Natural killer cell (primary cell): Measurements from ENCODE around the gene LTB4R. TPM values are rescaled to one million over a fixed set of nuclear protein-coding genes. Genes with fewer than 3 reads are reported as not detected.
A peak's percentile ranks its signal among the peaks of the same experiment; 100 is the strongest.

ENCODE experiments used
- ATAC-seq, 3 donors: fragments of 150-1000 bp in 2 of 3; fragments of 200-7000 bp in 1 of 3; cut with Tn5 transposase; 1 replicate in 1 of 3; 2 replicates in 2 of 3; pipeline ENCODE4 v1.10.0; 2021; ENCODE audit warnings: mild to moderate bottlenecking in 2 of 3, moderate library complexity in 2 of 3
- DNase-seq, 2 donors: peaks; one replicate each; pipeline versions ENCODE4 v3.0.0 to v3.0.0-alpha.2; 2013 to 2021; ENCODE audit warnings: mixed read lengths in 1 of 2
- H3K27ac ChIP-seq: one replicate; pipeline ENCODE4 v1.5.1; 2013; ENCODE audit warnings: mild to moderate bottlenecking, low read length
- H3K27me3 ChIP-seq: one replicate; pipeline ENCODE4 v1.6.1; 2013; ENCODE audit warnings: low read length; ENCODE audit not compliant: control insufficient read depth, insufficient read depth
- H3K36me3 ChIP-seq: one replicate; pipeline ENCODE4 v1.6.1; 2013; ENCODE audit warnings: low read length; ENCODE audit not compliant: control insufficient read depth, insufficient read depth
- H3K4me1 ChIP-seq: one replicate; pipeline ENCODE4 v1.6.1; 2013; ENCODE audit warnings: low read length; ENCODE audit not compliant: control insufficient read depth, insufficient read depth
- H3K4me3 ChIP-seq: one replicate; pipeline ENCODE4 v1.5.1; 2013; ENCODE audit warnings: low read length
- H3K9me3 ChIP-seq: one replicate; pipeline ENCODE4 v1.6.1; 2013; ENCODE audit warnings: low read length; ENCODE audit not compliant: control insufficient read depth, insufficient read depth
- H3K27ac Mint-ChIP-seq, 2 donors: one replicate each; pipeline ENCODE4 v1.8.0; 2022; ENCODE audit warnings: mild to moderate bottlenecking in 2 of 2, mixed read lengths in 2 of 2, moderate library complexity in 1 of 2
- H3K27me3 Mint-ChIP-seq, 2 donors: one replicate each; pipeline ENCODE4 v1.8.0; 2022; ENCODE audit warnings: low read depth in 2 of 2, mixed read lengths in 2 of 2
- H3K36me3 Mint-ChIP-seq: one replicate; pipeline ENCODE4 v1.8.0; 2022; ENCODE audit warnings: mixed read lengths
- H3K4me1 Mint-ChIP-seq, 2 donors: one replicate each; pipeline ENCODE4 v1.8.0; 2022; ENCODE audit warnings: mixed read lengths in 2 of 2
- H3K4me3 Mint-ChIP-seq: one replicate; pipeline ENCODE4 v1.8.0; 2022; ENCODE audit warnings: mild to moderate bottlenecking, moderate library complexity, mixed read lengths
- H3K9me3 Mint-ChIP-seq, 2 donors: one replicate each; pipeline ENCODE4 v1.8.0; 2022; ENCODE audit warnings: mixed read lengths in 2 of 2
- CTCF ChIP-seq: fragments of 200-600 bp; IDR thresholded peaks from one replicate; pipeline ENCODE4 v1.8.0; 2022; ENCODE audit warnings: antibody characterized with exemption
- WGBS: methylation state at CpG from one replicate; pipeline ENCODE4 v1.1.7; 2013; ENCODE audit warnings: missing lambda C conversion rate; ENCODE audit not compliant: insufficient coverage; 5-methylcytosine and 5-hydroxymethylcytosine counted together
- intact Hi-C: fragments of 100-400 bp; cut with micrococcal nuclease; formaldehyde crosslinking; loops from one replicate; pipeline ENCODE4 v1.14.2; 2022
- total RNA-seq, 4 donors: library from RNA; stranded (reverse); fragments of 120-200 nt in 1 of 4; gene quantifications; one replicate each; pipeline versions ENCODE4 v1.2.3 to v1.2.4, GENCODE V29; 2013 to 2022

Gene LTB4R
- total RNA-seq, 3 donors from 2014 or later (not counting 1 experiment from before 2014, with no cell fraction given), result 33.5 to 55.7 (median 49.7) TPM

DNA sequence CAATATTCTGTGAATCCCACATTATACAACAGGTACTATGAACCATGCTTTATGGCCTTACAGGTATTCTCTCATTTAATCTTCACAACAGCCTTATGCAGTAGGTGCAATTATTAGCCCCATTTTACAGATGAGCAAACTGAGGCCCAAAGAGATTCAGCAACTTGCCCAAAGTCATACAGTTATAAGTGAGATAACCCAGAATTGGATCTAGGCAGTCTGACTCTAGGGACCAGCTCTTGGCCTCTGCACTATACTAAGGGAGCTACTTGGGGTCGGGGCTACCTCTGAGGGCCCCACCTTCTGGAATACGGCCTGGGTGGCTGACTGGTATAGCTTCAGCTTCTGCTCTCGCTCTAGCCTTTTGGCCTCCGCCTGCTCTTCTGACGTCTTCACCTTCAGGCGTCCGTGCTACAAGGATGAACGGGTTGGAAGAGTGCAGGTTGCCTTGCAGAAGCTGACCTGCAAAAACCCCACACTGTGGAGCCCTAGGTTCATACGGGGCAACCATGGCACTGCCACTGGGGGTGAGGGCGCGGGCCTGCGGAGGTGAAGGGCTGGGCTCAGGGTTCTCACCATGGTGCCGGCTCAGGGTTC, 40.7 kb upstream of the LTB4R start:
- peak in 2 of 3 donors; percentile 0 to 1 for ATAC-seq
- peaks cover 11% of the 10 kb centered on the region for H3K36me3 Mint-ChIP-seq
- Histone ChIP-seq H3K9me3 (no peaks in the 10 kb centered on the region), H3K27ac (peak overlapping the region; percentile 99), H3K4me3 (peak overlapping the region; percentile 88), H3K36me3 (peaks cover 21% of the 10 kb centered on the region), H3K4me1 (peaks cover 28% of the 10 kb centered on the region), H3K27me3 (no peaks in the 10 kb centered on the region)
- TF ChIP-seq CTCF, result no peak
- H3K9me3 Mint-ChIP-seq, result no peaks in the 10 kb centered on the region
- peak overlapping the region; percentile 94 for H3K4me3 Mint-ChIP-seq
- H3K27ac Mint-ChIP-seq, result peak overlapping the region; percentile 91 to 92
- H3K27me3 Mint-ChIP-seq, result no peaks in the 10 kb centered on the region
- DNase-seq, result no peak
- H3K4me1 Mint-ChIP-seq, result peaks cover 25 to 30% of the 10 kb centered on the region in 2 donors
- WGBS, result 19% methylated on average over 13 of the region's 13 CpGs
- intact Hi-C loops, result loop anchor here (1.0 to 5.0 kb wide), 8 partner anchors 28 to 402 kb away; partner anchors contain the start of genes DHRS1, GMPR2, LTB4R and MDP1

- Mint-ChIP-seq H3K36me3 (peaks cover 11% of the 10 kb centered on the region), H3K4me3 (peak within 1 kb of the TSS; percentile 94), H3K4me1 (peaks cover 25 to 30% of the 10 kb centered on the region in 2 donors), H3K27me3 (no peaks in the 10 kb centered on the region), H3K27ac (peak within 1 kb of the TSS; percentile 91 to 92), H3K9me3 (no peaks in the 10 kb centered on the region)
- DNase-seq, result peak; percentile 92 to 99
- peak; percentile 84 to 94 (median 87) for ATAC-seq
- peak; percentile 63 for TF ChIP-seq CTCF
- peak within 1 kb of the TSS; percentile 88 for H3K4me3 ChIP-seq
- H3K27ac ChIP-seq, result peak within 1 kb of the TSS; percentile 99
- WGBS, result under 1% methylated on average over 61 of the region's 61 CpGs
- peaks cover 30% of the 10 kb centered on the region for H3K4me1 ChIP-seq
- H3K27me3 ChIP-seq, result no peaks in the 10 kb centered on the region
- H3K9me3 ChIP-seq, result no peaks in the 10 kb centered on the region
- intact Hi-C loops, result loop anchor here (1.0 to 5.0 kb wide), 8 partner anchors 28 to 401 kb away; partner anchors contain the start of genes DHRS1, GMPR2, LTB4R and MDP1
- peaks cover 15% of the 10 kb centered on the region for H3K36me3 ChIP-seq
These were observed 40.0 kb upstream of the LTB4R start, which contains the start of gene RABGGTA for GRCh38 chr14:24271134-24271833. RABGGTA (minus strand) TSS chr14:24271597; CDS start chr14:24271115, 482 bp downstream.

DNA sequence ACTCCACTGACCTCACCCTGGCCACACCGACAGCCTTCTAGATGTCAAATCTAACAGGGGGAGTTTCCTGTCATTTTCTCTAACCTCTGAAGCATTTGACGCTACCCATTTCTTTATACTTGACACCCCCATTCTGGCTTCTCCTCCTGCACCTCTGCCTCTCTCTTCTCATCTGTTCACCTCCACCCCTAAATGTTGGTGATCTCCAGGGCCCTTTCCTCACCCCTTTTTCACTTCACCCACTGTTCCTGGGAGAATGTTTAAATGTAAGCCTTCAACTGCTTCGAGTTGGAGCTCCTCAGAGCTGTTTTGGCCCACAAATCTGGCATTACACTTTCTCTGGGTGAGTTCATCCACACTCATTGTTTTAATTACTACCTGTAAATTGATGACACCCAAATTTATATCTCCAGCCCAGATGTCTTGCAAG, 39.5 kb upstream of the LTB4R start:
- Histone ChIP-seq H3K4me3 (peak overlapping the region; percentile 26), H3K27me3 (no peaks in the 10 kb centered on the region), H3K36me3 (peaks cover 10% of the 10 kb centered on the region), H3K27ac (peak overlapping the region; percentile 99), H3K9me3 (no peaks in the 10 kb centered on the region), H3K4me1 (peaks cover 30% of the 10 kb centered on the region)
- WGBS, result 9% methylated on average over 3 of the region's 3 CpGs
- Mint-ChIP-seq H3K9me3 (no peaks in the 10 kb centered on the region), H3K36me3 (peaks cover 7% of the 10 kb centered on the region), H3K4me3 (peak overlapping the region; percentile 94), H3K27me3 (no peaks in the 10 kb centered on the region), H3K27ac (peak overlapping the region; percentile 91 to 92), H3K4me1 (peaks cover 25 to 28% of the 10 kb centered on the region in 2 donors)
- ATAC-seq (no peak), DNase-seq (no peak)
- no peak for TF ChIP-seq CTCF
- intact Hi-C loops, result loop anchor here (1.0 to 5.0 kb wide), 8 partner anchors 27 to 400 kb away; partner anchors contain the start of genes DHRS1, GMPR2, LTB4R and MDP1
